OCI-M2 (cell line): Measurements from ENCODE around the gene GAMT.

ENCODE experiments used
- DNase-seq: peaks from one replicate; lab custom pipeline; 2025; ENCODE audit not compliant: unreplicated experiment; lab: John Stamatoyannopoulos, UW

Gene GAMT

DNA sequence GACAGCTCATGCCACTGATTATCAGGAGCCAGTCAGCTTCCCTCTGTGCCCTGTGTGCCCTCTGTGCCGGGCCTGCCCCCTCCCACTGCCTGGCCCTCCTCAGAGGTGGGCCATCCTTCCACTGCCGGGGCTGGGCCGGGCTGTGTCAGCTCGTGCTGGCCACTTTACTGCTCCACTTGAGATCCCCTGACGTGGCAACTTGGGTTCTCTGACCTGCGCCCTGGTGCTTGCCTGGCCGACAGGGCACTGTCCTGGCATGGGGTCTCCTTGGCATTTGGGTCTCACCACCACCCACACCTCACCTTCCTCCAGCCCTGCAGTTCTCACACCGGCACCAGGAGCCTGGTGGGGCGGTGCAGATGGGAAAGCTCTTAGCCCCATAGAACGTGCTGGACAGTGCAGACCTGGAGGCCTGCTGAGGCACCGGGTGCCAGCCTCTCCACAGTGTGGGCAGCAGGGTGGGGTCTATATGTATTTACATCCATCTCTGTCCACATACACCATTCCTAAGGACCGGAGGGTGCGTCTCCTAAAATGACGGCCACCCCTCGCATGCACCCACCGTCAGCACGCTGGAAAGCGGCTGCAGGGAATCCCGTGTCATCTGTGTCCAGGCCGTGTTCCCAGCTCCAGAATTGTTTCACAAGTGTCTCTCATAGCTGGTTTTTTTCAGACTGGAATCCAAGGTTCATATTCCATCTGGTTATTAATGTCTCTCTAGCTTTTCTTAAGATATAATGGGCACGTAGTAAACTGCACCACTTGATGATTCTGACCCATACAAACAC is 17.8 kb upstream of the GAMT start:
- no peak for DNase-seq

DNA sequence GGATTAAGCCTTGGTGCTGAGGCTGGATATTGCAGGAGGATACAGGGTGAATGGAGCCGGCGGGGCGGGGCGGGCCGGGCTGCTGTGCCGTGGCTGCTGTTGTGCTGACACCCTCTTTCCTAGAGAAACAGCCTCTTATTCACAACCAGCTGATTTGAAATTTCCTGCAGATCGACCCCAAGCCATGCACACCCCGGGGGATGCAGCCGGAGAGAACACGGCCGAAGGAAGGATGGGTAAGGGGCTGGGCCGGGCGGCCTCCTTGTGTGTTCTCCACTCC is 17.1 kb upstream of the GAMT start:
- no peak for DNase-seq

DNA sequence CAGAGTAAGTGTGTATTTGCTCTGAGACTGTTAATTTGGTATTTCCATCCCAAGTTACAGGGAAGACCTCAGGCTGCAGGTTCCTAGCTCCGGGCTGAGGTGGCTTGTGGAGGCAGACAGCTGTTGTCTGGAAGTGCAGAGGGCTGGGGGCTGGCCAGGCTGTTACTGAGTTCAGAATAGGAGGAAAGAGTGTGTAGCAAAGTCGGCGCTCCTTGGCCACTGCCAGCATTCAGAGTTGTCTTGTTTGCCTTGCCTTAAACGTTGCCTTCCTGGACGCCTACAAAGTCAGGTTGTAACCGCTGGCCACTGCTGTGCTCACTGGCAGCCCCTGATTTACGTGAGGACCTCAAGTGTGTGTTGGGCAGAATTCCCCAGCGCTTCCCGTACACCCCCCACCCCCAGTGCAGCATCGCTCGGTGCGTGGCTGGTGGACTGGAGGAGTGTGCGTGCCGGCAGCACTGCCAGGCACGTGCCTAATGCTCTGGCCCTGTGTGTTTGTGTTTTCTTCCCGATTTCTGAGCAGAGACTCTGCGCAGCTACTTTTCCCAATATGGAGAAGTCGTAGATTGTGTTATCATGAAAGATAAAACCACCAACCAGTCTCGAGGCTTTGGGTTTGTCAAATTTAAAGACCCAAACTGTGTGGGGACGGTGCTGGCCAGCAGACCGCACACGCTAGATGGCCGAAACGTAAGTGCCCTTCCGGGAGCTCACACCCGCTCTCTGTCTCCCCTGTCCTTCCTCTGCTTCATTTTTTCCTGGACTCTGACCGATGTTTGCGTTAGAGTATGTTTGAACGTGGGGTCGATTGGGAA is 16.5 kb upstream of the GAMT start:
- no peak for DNase-seq

- DNase-seq, result no peak
Observed at GRCh38 chr19:1417145-1417544, 15.8 kb upstream of the GAMT start.

DNA sequence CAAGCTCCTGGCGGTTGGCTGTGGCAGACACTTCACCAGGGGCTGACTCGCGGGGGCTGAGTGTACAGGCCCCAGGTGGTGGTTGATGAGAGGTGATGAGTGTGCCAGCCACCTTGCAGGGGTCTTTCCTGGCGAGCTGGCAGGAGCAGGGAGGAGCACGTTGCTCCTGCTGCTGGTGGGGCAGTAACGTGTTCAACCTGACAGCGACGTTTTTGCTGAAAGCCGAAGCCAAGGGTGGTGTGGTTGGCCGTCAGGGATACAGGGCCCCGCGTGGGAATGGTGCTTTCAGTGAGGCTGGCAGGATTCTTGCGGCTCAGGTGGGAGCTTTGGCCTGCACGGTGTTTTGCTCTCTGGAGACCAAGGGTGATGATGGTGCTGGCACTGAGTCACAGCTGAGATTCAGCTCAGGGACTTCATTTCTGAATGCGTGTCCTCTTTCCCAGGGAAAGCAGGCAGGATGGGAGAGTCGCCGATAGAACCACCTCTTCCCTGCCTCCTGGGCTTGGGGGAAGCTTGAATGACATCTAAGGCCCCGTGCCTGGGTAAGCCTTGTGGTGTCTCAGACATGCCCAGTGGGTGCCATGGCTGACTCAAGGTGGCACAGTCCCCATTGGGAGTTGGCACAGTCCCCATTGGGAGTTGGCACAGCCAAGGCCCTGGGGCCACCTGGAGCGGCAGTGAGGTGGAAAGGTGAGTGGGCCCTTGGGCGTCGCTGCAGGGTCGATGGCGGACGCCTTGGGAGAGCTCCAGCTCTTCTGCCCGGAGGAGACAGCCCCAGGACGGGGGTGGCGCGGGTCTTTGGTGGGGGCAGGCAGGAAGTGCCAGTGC is 14.9 kb upstream of the GAMT start:
- DNase-seq, result no peak

- no peak for DNase-seq
Observed at GRCh38 chr19:1412995-1413800, 11.9 kb upstream of the GAMT start.

GRCh38 chr19:1412323-1412923 is 11.1 kb upstream of the GAMT start:
- DNase-seq, result no peak

GRCh38 chr19:1411255-1412191 is 10.2 kb upstream of the GAMT start:
- no peak for DNase-seq

- DNase-seq, result no peak
Observed at GRCh38 chr19:1410789-1411188, 9.4 kb upstream of the GAMT start.

DNA sequence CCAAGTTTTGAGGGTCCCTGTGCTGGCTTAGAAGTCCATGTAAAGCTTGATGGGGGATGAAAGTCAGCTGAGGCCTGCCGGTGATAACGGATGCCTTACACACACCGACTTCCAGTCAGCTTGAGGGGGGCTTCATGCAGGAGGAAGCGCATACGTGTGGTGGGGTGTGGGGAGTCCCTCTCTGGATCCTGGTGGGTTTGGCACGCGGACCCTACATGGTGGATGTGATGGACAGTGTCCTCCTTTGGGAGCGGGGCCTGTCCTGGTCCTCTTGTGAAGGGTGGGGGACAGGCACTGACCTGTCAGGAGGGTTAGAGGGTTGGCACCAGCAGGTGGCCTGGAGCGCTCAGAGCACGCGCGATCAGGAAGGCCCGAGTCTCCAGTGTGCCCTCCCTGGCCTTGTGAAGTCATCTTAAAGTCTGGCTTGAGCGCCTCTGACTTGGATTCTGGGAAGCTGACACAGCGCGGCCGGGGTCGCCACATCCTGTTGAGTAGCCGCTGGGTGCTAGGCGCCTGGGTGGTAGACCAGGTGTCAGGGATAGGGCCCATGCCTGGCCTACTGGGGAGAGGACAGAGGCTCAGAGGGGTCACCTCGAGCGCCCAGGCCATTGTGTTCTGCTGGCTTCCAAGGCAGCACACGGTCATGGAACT is 8.9 kb upstream of the GAMT start:
- no peak for DNase-seq

DNA sequence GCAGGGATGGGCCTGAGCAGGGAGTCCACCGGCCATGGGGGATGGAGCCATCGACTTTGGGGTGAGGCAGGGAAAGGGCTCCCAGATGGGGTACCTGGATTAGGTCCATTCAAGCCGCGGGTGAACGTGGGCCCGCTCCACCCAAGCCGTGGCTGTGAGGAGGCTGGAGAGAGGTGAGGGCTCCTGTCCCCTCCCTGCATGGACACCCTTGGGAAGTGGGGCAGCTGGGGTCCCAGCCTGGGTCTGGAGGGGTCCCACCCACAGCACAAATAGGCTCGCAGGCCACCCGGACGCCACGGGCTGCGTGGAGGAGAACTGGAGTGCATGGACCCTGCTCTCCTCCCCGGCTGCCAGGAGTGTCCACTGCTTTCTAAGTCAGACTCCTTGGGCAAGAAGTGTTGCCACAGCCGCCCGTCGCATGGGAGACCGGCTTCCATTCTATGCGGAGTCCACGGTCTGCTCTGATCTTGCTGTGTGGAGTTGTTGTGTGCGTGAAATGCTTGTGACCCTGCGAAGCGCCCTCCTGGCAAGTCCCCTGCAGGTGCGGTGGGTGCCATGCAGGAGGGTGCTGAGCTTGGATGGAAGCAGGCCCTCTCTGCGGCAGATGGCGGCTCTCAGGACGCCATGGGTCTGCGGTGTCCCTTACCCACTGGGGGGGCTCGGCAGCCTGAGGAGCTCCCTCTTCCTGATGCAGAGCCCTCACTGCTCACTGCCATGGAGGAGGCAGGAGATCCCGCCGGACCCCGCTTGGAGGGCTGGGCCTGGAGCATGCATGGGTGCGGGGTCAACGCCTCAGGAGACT is 8.1 kb upstream of the GAMT start:
- DNase-seq, result no peak

DNA sequence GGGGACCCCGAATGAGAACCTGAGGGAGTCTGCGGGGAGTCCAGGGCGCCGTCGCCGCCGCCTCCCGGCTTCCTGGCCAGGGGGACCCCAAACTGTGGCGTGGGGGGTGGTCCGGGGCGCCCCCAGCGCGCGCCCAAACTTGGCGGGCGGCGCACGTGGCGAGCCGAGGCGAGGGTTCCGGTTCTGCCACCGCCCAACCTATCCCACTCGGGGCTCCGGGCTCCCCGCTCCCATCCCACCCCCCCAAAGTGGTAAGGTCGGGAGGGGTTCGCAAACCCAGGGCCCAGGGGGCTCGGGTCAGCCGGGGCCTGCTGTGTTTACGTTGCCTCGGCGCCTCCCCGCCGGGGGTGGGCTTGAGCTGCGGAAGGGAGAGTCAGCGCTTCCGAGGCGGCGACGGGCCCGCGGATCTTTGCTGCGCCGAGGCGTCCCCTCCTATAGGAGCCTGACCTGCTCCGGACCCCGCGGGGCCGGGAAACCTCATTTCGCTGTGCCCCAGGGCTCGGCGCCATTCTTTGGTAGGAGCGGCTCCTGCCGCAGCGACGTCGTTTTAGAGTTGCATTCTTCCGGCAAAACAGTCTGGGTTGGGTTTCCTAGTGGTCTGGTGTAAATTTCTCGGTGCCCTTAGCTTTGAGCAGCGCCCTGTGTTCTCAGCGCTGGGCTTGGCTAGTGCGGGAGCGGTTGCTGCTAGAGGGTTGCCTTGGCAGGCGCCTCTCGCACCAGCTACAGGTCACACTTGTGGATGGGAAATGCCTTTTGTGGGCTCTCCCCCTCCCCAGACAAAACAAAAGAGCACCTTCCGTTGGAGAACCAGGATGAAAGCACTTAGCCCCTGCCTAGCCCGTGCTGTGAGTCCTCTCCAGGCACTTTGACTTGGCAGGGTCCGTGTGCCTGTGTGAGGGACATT is 7.2 kb upstream of the GAMT start:
- DNase-seq, result no peak

DNA sequence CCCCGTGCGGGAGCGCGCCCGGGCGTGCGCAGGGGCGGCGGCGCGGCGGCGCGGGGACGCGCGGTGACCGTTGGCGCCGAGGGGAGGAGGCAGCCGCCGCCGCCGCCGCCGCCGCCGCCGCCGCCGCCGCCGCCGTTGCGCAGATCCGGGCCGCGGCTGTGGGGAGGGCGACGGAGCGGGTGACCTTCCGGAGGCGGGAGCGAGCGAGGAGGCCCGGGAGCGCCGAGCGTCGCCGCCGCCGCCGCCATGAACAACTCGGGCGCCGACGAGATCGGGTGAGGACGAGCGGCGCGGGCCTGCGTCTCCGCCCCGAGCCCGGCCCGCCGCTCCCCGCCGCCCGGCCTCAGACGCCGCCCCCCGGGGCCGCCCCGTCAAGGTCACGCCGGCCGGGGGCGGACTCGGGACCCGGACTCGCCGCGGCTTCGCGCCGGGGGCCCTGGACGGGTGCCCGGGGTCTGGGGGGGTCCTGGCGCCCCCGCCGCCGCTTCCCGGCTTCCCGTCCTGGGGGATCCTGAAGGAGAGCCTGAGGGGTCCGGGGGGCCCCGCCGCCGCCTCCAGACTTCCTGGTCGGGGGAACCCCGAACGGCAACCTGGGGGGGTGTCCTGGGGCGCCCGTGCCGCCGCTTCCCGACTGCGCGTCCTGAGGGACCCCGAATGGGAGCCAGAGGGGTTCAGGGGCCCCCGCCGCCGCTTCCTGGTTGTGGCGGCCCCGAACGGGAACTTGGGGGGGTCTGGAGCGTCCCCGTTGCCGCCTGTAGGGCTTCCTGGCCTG is 6.4 kb upstream of the GAMT start, which contains the start of gene DAZAP1:
TSS of gene DAZAP1 (plus strand) at position 59 of the 772 bp plus-strand sequence. CDS start at position 247, 188 bp downstream.
- DNase-seq, result no peak

DNA sequence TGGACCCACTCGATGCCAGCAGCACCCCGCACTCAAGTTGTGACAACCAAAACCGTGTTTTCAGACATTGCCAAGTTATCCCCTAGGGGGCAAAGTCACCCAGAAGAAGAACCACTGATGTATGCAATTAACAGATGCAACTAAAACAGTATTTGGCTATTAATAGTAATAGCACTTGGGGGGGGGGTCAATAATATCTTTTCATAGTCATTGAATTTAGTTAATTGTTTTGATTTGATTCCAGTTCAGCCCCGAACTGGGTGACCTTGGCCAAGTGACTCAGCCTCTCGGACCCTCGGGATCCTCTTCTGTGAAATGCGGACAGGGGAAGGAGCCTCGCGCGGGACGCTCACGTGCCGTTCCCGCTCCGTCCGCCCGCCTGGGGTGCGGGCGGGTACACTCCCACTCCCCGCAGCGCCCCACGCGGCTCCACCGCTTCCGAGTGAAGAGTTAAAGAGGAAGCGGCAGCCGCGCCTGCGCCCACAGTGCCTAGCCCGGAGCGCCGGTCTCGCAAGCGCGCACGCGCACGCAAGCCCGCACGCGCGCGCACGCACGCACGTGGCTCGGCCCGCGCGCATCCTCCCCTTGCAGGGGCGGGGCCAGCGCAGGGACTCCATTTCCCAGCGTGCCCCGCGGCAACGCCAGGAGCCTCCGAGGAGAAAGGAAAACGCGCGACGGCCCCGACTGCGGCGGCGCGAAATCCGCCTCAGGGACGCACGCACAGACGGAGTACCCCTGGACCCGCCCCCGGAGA is 5.6 kb upstream of the GAMT start:
- peak; percentile 66 for DNase-seq

- no peak for DNase-seq
Observed at GRCh38 chr19:1402411-1403070, 1.2 kb upstream of the GAMT start.
